ENCODE measurements around the gene TFPI.

TFPI gene

DNA sequence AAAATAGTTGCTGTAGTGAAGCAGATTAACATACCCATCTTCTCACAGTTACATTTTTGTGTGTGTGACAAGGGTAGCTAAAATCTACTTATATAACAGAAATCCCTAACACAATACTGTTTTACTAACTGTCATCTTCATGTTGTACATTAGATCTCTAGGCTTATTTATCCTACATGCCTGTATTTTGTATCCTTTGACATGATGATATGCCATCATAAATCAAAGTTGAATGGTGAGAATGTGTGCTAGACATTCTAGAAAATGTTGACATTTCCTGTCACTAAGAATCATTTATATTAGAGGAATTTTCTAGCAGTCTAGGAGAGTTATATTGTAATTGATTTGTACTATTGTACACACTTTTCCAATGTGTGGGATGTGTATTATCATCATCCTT, 84.7 kb downstream of the TFPI start:
- DNase-seq (ENCODE audit: low spot score in 2 of 2), result no peak
- Histone ChIP-seq H3K4me1 (no peaks in the 10 kb centered on the region), H3K27me3 (ENCODE audit: low read depth) (no peaks in the 10 kb centered on the region), H3K9me3 (no peaks in the 10 kb centered on the region), H3K4me3 (no peak overlapping the region), H3K36me3 (replicated peaks) (no peaks in the 10 kb centered on the region)
- in situ Hi-C loops (cut with MboI; ENCODE audit: low sequenced_read_pairs), result loop anchor here (10.0 kb wide), 1 partner anchor 605 kb away; no protein-coding TSS in a partner anchor

DNA sequence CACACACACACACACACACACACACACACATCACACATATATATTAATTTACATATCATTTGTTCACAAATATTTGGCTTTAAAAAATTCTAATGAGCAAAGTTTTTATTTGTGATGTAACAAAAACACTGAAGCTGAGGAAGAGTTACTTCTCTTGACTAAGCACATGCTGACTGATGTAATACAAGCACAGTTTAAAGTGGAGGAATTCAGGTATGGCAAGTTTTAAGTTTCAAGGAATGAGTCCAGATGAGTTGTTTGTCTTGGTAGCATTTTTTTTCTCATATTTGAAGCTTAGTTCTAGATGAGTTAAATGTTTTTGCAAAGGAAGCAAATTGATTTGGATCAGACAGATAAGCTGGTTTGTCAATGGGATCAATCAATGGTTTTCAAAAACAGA, 86.0 kb downstream of the TFPI start:
- H3K27me3 ChIP-seq (ENCODE audit: low read depth), result no peaks in the 10 kb centered on the region
- no peaks in the 10 kb centered on the region for H3K36me3 ChIP-seq (replicated peaks)
- no peak overlapping the region for H3K4me3 ChIP-seq
- in situ Hi-C loops (cut with MboI; ENCODE audit: low sequenced_read_pairs), result loop anchor here (10.0 kb wide), 1 partner anchor 603 kb away; no protein-coding TSS in a partner anchor
- no peaks in the 10 kb centered on the region for H3K9me3 ChIP-seq
- H3K4me1 ChIP-seq, result no peaks in the 10 kb centered on the region
- DNase-seq (ENCODE audit: low spot score in 2 of 2), result no peak

DNA sequence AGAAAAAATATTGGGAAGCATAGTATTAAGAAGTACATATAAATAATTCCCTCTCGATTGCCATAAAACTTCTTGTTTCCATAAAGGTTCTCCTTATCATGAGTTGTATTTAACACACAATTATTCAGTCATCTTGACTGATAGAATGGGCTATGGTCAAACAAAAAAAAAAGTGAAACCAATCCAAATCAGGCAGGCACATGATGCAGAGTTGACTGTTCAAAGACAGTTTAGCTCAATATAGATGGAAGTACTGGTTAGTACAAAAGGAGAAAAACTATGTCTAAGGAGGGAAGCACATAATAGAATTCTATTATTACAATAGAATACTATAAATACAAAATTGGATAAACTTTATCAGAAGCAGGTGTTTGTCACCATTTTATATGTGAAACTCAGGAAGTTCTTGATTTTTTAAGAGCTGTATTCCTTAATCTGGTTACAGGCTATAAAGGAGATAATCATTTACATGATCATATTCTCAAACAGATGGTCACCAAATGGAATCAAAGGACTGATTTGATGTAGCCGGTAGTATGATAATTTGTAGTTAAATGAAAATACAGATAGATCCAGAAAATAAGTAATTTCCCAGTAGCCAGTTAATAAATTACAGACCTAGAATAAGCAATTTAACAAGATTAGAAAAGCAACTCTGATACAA, 88.0 kb downstream of the TFPI start:
- DNase-seq (ENCODE audit: low spot score in 2 of 2), result no peak
- in situ Hi-C loops (cut with MboI; ENCODE audit: low sequenced_read_pairs), result loop anchor here (10.0 kb wide), 1 partner anchor 601 kb away; no protein-coding TSS in a partner anchor
- no peak overlapping the region for H3K4me3 ChIP-seq
- no peaks in the 10 kb centered on the region for H3K4me1 ChIP-seq
- H3K27me3 ChIP-seq (ENCODE audit: low read depth), result no peaks in the 10 kb centered on the region
- no peaks in the 10 kb centered on the region for H3K36me3 ChIP-seq (replicated peaks)
- H3K9me3 ChIP-seq, result no peaks in the 10 kb centered on the region

DNA sequence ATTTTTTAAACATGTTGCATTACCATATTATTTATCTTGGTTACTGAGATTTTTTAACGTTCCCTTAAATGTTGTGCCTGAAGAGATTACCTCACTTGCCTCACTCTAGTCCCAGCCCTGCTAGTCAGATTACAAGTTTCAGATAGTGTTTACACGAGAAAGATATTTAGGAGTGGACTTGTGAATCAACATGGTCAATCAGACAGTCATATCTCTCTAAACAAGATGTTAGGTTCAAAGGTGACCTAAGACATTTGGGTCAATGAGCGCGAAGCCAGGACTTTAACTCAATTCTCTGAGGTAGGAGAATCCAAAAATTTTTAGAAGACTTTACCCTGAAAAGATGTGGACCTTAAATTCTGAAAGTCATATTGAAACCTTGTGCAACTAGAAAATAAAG, 91.4 kb downstream of the TFPI start:
- H3K27me3 ChIP-seq (ENCODE audit: low read depth), result no peaks in the 10 kb centered on the region
- in situ Hi-C loops (cut with MboI; ENCODE audit: low sequenced_read_pairs), result loop anchor here (10.0 kb wide), 1 partner anchor 598 kb away; no protein-coding TSS in a partner anchor
- DNase-seq (ENCODE audit: low spot score in 2 of 2), result no peak
- H3K9me3 ChIP-seq, result no peaks in the 10 kb centered on the region
- no peak overlapping the region for H3K4me3 ChIP-seq
- no peaks in the 10 kb centered on the region for H3K36me3 ChIP-seq (replicated peaks)
- no peaks in the 10 kb centered on the region for H3K4me1 ChIP-seq

DNA sequence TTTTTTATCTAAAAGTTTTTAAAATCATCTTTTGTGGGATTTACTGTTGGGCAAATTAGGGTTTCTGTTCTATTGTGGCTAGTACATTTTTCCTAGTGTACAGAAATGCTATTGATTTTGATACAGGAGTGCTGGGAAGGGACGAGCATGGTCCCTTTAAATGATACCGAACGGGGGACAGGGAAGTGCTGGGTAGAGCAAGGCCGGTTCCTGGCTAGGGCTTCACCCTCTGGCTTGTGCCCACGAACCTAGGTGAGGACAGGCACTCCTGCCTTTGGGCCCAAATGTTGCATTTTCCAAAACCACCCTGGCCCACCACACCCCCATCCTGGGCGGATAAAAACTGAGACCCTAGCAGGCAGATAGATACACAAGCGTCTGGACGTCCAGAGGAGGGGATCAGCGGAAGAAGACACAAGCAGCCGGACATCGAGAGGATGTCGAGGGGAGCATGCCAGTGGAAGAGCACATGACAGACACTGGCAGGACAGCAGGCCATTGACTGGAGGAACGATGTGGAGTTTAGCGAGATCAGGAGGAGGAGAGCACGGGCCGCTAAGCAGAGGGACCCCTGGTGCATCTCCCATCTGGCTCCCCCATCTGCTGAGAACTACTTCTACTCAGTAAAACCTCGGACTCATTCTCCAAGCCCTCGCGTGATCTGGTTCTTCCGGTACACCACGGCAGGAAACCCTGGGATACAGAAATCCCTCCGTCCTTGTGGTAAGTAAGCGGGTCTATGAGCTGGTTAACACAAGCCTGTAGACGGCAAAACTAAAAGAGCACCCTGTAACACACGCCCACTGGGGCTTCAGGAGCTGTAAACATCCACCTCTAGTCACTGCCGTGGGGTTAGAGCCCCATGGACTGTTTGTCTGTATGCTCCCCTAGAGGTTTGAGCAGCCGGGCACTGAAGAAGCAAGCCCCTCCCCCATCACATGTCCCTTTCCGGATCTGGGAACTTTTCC, 92.7 kb downstream of the TFPI start:
- in situ Hi-C loops (cut with MboI; ENCODE audit: low sequenced_read_pairs), result loop anchor here (10.0 kb wide), 1 partner anchor 597 kb away; no protein-coding TSS in a partner anchor
- Histone ChIP-seq H3K9me3 (no peaks in the 10 kb centered on the region), H3K4me1 (no peaks in the 10 kb centered on the region), H3K27me3 (ENCODE audit: low read depth) (no peaks in the 10 kb centered on the region), H3K36me3 (replicated peaks) (no peaks in the 10 kb centered on the region), H3K4me3 (no peak overlapping the region)
- DNase-seq (ENCODE audit: low spot score in 2 of 2), result no peak

DNA sequence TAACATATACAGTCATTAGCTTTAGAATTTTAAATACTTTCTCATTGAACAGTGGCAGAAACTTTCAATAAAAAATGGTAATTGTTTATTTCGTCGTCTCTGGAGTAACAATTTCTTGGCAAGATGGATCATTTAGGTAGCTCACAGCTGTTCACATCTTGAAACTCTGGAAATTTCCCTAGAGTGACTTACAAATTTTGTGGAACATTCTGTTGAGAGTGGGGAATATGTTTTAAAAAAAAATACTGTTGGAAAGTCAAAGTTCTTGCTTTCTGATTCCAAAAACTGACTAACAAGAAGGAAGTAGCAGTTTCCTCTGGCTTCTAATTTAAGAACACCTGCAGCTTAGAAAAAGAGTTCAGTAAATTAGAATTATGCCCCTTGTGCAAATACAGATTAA, 95.0 kb downstream of the TFPI start:
- Histone ChIP-seq H3K4me1 (no peaks in the 10 kb centered on the region), H3K9me3 (no peaks in the 10 kb centered on the region), H3K4me3 (no peak overlapping the region), H3K36me3 (replicated peaks) (no peaks in the 10 kb centered on the region), H3K27me3 (ENCODE audit: low read depth) (no peaks in the 10 kb centered on the region)
- in situ Hi-C loops (cut with MboI; ENCODE audit: low sequenced_read_pairs), result no loop called here
- DNase-seq (ENCODE audit: low spot score in 2 of 2), result no peak

DNA sequence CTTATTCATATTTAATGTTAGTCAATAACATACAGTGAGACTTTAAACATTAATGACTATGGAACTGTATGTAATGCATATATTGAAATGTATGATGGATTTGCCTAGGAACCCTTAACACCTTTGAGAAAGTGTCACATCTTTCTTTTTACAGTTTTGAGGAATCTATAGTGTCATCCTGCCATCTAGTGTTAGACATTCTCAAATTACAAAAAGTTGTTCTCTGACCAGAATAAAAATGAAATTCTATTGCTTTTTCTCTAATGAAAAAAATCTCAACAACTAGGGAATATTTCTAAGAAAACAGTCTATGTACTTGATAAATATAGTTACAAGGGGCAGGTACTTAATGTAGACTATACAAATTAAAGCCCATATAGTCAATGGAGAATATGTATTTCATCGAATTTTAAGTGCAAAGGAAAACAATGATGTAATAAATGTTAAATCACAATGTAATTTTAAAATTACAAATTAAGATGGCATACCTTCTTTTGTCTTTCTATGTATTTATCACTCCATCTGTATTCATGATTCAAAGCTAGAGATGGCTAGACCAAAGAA, 101.1 kb downstream of the TFPI start:
- DNase-seq (ENCODE audit: low spot score in 2 of 2), result peak in 1 of 2 experiments; percentile 46

DNA sequence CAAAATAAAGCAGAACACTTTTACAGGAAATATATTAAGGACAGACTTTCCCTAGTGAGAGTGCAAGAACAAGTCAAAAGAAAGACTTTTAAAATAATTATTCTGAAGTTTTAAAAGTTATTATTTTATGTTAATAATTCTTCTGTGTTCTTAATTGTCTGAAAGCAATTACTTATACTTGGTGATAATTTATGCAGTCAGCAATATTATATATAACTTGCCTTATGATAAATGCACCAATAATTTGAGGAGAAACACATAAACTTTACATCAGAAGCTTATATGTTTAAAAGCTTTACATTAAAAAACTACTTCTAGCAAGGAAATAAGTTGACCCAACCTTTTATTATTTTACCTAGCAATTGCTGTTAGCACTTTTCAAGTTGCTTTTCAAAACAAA, 102.7 kb downstream of the TFPI start:
- Histone ChIP-seq H3K4me3 (no peak overlapping the region), H3K27me3 (ENCODE audit: low read depth) (no peaks in the 10 kb centered on the region), H3K36me3 (replicated peaks) (no peaks in the 10 kb centered on the region), H3K4me1 (no peaks in the 10 kb centered on the region), H3K9me3 (no peaks in the 10 kb centered on the region)
- in situ Hi-C loops (cut with MboI; ENCODE audit: low sequenced_read_pairs), result no loop called here
- no peak for DNase-seq (ENCODE audit: low spot score in 2 of 2)

More for the DNA sequence above, 101.1 kb downstream of the TFPI start:
- in situ Hi-C loops (cut with MboI; ENCODE audit: low sequenced_read_pairs), result no loop called here
- H3K27me3 ChIP-seq (ENCODE audit: low read depth), result no peaks in the 10 kb centered on the region
- no peak overlapping the region for H3K4me3 ChIP-seq
- H3K9me3 ChIP-seq, result no peaks in the 10 kb centered on the region
- H3K36me3 ChIP-seq (replicated peaks), result no peaks in the 10 kb centered on the region
- H3K4me1 ChIP-seq, result no peaks in the 10 kb centered on the region

DNA sequence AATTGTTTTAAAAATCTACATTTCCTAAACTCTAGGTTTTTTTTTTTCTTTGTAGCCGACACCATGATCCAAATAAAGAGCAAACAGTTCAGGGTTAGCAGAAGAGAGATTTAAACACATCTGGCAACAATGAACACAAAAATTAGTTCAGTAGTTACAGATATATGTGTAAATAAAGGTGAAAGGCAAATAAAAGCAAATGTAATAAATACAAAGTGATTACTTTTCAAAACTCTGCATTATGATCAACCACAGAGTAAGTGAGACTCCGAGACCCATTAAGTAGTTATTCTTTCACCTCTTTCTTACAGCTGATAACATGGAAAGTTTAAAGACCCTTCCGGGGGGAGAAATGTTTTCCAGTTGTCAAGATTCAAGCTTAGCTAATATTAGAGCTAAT, 106.9 kb downstream of the TFPI start:
- in situ Hi-C loops (cut with MboI; ENCODE audit: low sequenced_read_pairs), result no loop called here
- H3K4me1 ChIP-seq, result no peaks in the 10 kb centered on the region

DNA sequence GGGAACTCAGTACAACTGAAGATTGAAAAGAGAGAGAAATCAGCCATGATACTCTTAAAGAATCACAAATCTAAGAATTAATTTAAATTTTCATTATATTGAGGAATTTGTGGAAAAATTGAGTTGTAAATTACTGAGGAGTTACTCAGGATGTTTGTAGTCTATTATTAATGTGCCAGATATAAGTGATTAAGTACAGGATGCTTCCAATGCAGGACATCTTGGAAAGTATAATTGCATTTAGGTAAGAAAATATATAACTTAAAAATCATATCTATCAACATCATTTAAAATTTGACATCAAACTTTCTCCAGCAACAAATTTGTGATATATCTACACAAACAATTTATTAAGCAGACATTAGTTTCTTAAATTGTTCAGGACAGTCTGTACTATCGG, 107.5 kb downstream of the TFPI start:
- in situ Hi-C loops (cut with MboI; ENCODE audit: low sequenced_read_pairs), result no loop called here

More for the DNA sequence above, 106.9 kb downstream of the TFPI start:
- no peaks in the 10 kb centered on the region for H3K9me3 ChIP-seq
- no peak overlapping the region for H3K4me3 ChIP-seq
- DNase-seq (ENCODE audit: low spot score in 2 of 2), result no peak
- no peaks in the 10 kb centered on the region for H3K27me3 ChIP-seq (ENCODE audit: low read depth)
- H3K36me3 ChIP-seq (replicated peaks), result no peaks in the 10 kb centered on the region

DNA sequence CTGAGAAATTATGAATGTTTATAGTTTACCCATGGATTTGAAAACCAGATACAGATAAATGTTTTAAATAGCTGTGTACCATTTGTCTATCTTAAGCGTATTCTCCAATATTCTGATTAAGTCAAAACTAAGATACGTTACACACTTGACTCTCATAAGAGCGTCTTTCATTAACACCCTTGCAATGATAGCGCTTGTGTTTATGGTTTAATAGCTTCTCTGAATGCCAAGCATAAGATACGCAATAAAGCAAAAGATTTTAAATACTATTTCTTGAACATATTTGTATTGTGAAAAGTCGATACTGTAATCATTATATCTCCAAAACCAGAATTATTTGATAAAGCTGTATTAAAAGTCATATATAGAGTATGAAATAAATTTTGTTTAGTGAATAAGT, 109.2 kb downstream of the TFPI start:
- H3K9me3 ChIP-seq, result no peaks in the 10 kb centered on the region
- no peaks in the 10 kb centered on the region for H3K27me3 ChIP-seq (ENCODE audit: low read depth)
- in situ Hi-C loops (cut with MboI; ENCODE audit: low sequenced_read_pairs), result no loop called here
- no peaks in the 10 kb centered on the region for H3K4me1 ChIP-seq
- no peaks in the 10 kb centered on the region for H3K36me3 ChIP-seq (replicated peaks)
- no peak for DNase-seq (ENCODE audit: low spot score in 2 of 2)
- no peak overlapping the region for H3K4me3 ChIP-seq

More for the DNA sequence above, 107.5 kb downstream of the TFPI start:
- no peaks in the 10 kb centered on the region for H3K4me1 ChIP-seq
- H3K27me3 ChIP-seq (ENCODE audit: low read depth), result no peaks in the 10 kb centered on the region
- no peak for DNase-seq (ENCODE audit: low spot score in 2 of 2)
- H3K36me3 ChIP-seq (replicated peaks), result no peaks in the 10 kb centered on the region
- no peak overlapping the region for H3K4me3 ChIP-seq
- H3K9me3 ChIP-seq, result no peaks in the 10 kb centered on the region

DNA sequence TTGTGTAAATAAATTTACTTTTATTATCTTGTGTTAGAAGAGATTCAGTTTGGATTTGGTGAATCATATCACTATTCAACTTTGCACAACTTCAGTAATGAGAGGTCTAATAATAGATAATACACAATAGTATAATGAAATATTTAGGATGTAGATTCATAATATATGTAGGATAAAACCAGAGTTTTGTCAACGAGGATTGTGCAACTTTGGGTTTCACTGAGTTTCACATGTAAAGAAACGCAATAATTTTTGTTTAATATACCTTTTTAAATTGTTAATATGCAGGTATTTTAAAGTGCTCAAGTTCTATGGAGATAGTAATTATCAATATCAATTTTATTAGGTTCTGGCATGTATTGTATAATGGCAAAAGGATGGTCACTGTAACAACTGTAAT, 111.5 kb downstream of the TFPI start:
- Histone ChIP-seq H3K36me3 (replicated peaks) (no peaks in the 10 kb centered on the region), H3K9me3 (no peaks in the 10 kb centered on the region), H3K27me3 (ENCODE audit: low read depth) (no peaks in the 10 kb centered on the region), H3K4me3 (no peak overlapping the region), H3K4me1 (no peaks in the 10 kb centered on the region)
- no peak for DNase-seq (ENCODE audit: low spot score in 2 of 2)
- in situ Hi-C loops (cut with MboI; ENCODE audit: low sequenced_read_pairs), result no loop called here

DNA sequence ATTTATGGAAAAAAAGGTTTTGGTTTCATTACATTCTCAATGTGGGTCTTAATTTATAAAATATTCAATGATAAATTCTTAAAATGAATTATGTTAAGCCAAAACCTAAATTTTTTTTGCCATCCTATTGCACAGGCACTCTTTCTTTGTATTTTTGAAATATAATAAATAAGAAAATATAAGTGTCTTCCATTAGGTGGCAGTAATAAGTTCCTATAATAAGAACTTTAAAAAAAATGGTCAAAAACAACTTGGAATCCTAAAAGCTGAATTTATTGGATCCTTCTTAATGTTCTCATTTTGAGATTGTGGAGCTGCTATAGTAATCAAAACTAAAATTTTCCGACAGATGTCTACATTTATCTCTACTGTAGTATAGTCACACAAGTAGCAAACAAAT, 111.9 kb downstream of the TFPI start:
- H3K27me3 ChIP-seq (ENCODE audit: low read depth), result no peaks in the 10 kb centered on the region
- no peaks in the 10 kb centered on the region for H3K36me3 ChIP-seq (replicated peaks)
- DNase-seq (ENCODE audit: low spot score in 2 of 2), result peak in 1 of 2 experiments; percentile 4
- H3K9me3 ChIP-seq, result no peaks in the 10 kb centered on the region
- no peaks in the 10 kb centered on the region for H3K4me1 ChIP-seq
- H3K4me3 ChIP-seq, result no peak overlapping the region
- in situ Hi-C loops (cut with MboI; ENCODE audit: low sequenced_read_pairs), result no loop called here
